ENCODE data around the gene RPS26.
A peak's percentile ranks its signal among the peaks of the same experiment; 100 is the strongest.

Gene RPS26

DNA sequence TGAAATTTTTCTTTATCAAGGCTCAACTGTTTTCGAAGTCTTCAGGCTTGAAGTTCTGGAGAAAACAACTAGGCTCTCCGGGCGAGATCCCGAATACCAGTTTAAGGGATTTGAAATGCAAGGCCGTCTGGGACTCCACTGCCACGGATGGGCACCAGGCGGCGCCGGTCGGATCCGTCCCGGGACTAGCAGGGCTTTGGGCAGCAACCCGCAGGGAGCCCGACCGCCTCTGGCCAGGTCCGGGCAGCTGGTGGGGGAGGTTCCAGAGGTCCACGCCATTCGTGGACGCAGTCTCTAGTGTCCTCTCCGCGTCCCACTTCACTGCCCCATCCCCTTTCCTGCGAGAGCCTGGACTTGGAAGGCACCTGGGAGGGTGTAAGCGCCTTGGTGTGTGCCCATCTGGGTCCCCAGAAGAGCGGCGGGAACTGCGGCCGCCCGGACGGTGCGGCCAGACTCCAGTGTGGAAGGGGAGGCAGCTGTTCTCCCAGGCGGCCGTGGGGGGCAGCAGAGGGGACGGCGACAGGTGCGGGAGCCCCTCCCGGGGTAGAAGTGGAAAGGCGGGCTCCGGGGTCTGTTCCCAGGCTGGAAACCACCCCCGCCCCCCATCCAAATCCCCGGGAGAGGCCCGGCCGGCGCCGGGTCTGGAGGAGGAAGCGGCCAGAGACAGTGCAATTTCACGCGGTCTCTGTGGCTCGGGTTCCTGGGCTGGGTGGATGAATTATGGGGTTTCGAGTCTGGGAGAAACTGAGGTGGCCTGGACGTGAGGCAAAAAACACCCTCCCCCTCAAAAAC is 37.4 kb downstream of the RPS26 start:
- DNase-seq: peak; percentile 83 to 93 (median 88)

DNA sequence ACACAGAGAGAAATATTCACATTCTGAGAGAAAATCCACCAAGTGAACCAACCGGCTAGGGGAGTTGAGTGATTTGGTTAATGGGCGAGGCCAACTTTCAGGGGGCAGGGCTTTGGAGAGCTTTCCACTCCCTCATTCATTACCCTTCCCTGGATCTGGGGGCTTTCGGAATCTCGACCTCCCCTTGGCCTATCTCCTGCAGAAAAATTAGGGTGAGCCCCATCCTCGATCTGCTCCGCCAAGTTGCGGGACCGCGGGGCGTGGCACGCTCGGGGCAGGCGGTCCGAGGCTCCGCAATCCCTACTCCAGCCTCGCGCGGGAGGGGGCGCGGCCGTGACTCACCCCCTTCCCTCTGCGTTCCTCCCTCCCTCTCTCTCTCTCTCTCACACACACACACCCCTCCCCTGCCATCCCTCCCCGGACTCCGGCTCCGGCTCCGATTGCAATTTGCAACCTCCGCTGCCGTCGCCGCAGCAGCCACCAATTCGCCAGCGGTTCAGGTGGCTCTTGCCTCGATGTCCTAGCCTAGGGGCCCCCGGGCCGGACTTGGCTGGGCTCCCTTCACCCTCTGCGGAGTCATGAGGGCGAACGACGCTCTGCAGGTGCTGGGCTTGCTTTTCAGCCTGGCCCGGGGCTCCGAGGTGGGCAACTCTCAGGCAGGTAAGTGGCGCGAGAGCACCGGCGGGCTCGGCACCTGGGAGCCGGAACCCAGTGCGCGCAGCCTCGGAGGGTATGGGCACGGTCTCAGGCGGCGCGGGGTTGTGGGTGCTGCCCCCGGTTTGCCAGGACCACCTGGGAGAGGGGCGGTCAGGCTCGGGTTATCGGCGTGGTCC is 38.2 kb downstream of the RPS26 start, which contains the start of gene ERBB3:
TSS of gene ERBB3 (plus strand) at position 443 of the 833 bp plus-strand sequence. CDS start at position 579, 136 bp downstream.
- DNase-seq: peak; percentile 65 to 83 (median 69)

DNA sequence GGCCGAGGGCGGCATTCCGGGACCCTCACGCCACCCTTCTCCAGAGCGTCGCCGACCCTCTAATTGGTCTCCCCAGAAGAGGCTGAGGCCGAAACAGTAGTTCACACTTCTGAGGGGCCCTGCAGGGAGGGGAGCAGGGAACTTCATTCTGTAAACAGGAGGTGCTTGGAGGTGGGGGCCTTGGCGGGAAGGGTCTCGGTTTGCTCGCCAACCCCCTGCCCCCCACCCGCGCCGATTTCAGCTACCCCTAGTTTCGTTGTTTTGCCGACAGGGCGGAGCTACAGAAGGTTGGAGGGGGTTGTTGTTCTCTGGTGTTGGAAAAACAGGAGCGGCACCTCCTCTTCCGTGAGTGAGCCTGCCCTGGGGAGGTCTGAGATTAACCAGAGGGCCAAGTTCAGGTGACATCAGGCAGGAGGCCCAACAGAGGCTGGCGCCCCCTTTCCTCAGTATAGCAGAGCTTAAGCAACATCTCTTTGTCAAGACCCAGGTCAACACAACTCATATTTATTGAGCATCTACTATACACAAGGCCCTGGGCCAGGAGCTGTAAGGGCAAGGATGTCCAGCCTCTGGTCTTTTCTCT is 38.9 kb downstream of the RPS26 start:
- DNase-seq: no peak

DNA sequence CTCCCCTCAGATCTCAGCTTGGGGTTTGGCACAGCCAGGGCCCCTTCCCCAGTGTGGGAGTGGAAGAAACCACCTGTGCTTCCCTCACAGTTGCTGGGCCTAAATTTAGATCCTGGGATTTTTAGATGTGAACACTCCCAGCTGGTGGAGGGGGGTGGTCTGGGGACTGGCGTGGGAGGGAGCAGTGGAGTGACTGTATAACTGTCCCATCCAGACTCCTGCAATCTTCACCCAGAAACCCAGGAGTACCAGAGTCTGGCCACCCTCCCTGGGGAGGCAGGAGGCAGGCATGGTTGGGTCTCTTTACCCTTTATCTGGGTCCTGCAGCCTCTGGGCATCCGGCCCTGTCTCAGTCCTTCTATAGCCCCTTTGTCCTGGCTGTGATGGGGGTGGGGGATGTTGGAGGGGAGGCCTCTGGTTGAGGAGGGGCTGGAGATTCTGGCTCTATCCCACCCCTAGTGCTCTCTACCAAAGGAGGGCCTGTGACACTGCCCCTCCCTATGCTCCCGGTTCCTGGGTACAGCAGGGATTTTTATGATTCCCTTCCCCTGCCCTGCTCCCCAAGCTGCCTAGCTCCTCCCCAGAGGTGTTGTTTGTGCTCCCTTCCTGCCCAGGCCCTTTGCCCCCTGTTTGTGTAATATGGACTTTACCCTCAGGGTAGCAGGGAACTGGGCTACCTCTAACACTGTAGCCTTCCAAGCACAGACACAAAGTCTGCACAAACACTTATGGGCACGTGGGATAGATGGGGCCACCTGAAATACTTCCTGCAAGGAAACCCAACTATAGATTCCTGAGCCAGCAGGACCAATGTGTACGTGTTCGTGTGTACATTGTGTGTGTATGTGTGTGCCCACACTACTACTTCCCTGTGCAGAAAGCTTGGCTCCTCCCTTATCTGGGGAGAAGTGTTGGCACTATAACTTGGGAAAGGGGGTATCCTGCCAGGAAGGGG is 40.0 kb downstream of the RPS26 start:
- no peak for DNase-seq

DNA sequence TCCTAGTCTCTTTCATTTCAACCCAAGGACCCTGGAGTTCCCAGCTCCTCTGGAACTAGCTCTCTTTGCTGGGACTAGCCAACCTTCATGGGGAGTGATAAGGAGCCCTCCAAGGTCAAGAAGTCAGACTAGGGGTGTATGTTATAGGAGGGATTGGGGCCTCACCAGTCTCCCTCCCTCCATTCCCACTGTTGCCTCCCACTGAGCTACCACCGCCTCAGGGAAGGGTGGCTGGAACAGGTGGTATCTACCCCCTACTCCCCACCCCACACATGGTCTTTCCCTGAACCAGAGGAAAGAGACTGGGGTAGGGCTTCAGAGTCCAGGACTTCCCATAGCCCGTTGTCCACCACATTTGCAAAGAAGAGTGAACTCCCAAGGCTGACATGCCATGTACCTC is 40.7 kb downstream of the RPS26 start:
- DNase-seq: no peak

DNA sequence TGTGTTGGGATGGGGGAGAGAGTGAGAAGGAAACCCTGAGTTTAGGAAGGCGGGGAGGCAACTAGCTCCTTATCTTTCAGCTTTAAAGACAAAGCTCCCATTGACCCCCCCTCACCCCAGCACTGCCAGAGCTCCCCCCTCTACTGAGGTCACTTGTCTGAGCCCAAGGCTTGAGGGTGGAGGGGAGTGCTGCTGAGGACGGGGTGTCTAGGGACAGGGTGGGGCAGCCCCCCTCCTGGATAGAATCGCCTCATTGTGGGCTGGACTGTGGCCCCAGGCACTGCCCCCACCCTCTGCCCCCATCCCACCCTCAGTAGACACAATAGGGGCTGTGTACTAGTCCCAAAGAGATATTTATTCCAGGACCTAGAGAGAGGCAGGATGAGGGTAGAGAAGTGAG is 41.2 kb downstream of the RPS26 start:
- DNase-seq: no peak

DNA sequence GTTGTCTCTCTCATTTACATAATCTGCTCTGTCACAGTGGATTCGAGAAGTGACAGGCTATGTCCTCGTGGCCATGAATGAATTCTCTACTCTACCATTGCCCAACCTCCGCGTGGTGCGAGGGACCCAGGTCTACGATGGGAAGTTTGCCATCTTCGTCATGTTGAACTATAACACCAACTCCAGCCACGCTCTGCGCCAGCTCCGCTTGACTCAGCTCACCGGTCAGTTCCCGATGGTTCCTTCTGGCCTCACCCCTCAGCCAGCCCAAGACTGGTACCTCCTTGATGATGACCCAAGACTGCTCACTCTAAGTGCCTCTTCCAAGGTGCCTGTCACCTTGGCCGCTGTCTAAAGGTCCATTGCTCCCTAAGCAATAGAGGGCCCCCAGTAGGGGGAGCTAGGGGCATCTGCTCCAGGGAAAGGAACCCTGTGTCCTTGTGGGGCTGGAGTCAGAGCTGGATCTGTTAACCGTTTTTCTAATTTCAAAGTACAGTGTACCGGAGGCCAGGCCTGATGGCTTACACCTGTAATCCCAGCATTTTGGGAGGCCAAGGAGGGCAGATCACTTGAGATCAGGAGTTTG is 43.3 kb downstream of the RPS26 start:
- DNase-seq: peak; percentile 45 to 76 (median 58)

DNA sequence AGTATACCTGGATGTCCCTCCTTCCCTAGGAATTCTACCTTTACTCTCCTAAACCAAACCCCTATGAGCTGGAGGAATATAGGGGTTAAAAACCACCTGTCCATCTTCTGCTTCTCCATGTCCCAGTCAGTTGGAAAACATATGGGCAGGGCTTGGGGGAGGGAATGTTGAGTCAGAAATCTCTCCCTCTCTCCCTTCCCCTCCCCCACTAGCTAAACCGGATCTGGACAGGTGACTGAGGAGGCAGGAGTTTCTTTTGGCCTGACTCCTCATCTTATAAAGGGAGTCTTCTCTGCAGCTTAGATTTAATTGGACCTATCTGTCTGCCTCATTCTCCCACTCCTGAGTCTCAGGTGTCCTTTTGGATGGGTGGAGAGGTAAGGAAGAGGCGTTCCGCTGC is 44.4 kb downstream of the RPS26 start:
- no peak for DNase-seq

DNA sequence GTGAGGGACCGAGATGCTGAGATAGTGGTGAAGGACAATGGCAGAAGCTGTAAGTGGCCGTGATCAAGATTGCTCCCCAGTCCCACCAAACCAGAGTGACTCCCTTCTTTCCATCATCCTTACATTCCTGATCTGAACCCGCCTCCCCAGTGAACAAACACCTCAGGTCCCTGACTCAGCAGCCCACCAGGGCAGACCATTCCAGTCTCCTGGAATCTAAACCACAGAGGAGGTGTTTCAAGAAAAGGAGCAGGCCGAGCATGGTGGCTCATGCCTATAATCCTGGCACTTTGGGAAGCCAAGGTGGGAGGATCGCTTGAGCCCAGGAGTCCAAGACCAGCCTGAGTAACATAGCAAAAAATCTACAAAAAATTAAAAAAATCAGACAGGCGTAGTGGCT is 44.9 kb downstream of the RPS26 start:
- no peak for DNase-seq

DNA sequence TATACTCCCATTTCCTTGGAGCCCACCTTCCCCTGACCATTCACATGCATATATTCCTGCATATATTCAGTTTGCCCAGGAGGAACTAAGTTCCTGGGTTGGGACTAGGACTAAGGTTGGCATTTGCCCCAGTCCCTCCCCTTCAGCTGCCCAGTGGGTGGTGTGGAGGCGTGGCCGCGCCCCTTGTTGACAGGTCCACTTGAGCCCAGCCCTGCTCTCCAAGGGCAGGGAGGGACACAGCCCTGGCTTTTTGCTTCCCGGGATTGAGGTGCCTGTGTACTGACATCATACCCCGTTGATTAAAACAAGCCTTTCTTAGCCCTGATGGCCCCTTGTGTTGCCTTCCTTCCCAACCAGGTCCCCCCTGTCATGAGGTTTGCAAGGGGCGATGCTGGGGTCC is 45.5 kb downstream of the RPS26 start:
- DNase-seq: peak; percentile 52 to 82 (median 68)
